Testis (tissue), 2 donors: Measurements from ENCODE around the gene GAREM2.
A peak's percentile ranks its signal among the peaks of the same experiment; 100 is the strongest.

Experiments
- POLR2A ChIP-seq: fragments of 450-650 bp; IDR thresholded peaks from one replicate; pipeline ENCODE4 v1.6.1; 2017; ENCODE audit warnings: antibody characterized with exemption, mild to moderate bottlenecking, moderate library complexity
- TF ChIP-seq, protein P1 (sequence below), 3 experiments: fragments of 450-650 bp in 2 of 3; fragments of 200-600 bp in 1 of 3; sonication (generic) in 1 of 3; IDR thresholded peaks; one replicate each; pipeline ENCODE4 v1.5.1; 2016 to 2019; ENCODE audit warnings: antibody characterized with exemption in 3 of 3, mild to moderate bottlenecking in 2 of 3, moderate library complexity in 1 of 3

DNA sequence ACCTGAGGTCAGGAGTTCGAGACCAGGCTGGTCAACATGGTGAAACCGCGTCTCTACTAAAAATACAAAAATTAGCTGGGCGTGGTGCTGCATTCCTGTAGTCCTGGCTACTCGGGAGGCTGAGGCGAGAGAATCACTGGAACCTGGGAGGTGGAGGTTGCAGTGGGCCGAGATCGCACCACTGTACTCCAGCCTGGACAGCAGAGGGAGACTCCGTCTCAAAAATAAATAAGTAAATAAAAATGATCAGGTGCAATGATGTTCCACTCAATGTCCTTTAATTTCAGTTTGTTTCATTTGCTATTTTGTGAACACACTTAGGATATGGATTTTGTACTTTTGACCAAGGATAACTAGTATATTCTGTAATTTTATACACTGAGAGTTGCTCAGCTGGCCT, 62.2 kb downstream of the GAREM2 start:
- TF ChIP-seq, protein P1, sequence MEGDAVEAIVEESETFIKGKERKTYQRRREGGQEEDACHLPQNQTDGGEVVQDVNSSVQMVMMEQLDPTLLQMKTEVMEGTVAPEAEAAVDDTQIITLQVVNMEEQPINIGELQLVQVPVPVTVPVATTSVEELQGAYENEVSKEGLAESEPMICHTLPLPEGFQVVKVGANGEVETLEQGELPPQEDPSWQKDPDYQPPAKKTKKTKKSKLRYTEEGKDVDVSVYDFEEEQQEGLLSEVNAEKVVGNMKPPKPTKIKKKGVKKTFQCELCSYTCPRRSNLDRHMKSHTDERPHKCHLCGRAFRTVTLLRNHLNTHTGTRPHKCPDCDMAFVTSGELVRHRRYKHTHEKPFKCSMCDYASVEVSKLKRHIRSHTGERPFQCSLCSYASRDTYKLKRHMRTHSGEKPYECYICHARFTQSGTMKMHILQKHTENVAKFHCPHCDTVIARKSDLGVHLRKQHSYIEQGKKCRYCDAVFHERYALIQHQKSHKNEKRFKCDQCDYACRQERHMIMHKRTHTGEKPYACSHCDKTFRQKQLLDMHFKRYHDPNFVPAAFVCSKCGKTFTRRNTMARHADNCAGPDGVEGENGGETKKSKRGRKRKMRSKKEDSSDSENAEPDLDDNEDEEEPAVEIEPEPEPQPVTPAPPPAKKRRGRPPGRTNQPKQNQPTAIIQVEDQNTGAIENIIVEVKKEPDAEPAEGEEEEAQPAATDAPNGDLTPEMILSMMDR (IDR thresholded peaks at IDR 0.05) = peak in 2 of 3 experiments; percentile 12 to 16
- TF ChIP-seq POLR2A = no peak
